CD4-positive, alpha-beta T cell treated with Interleukin-6 for 4 hours (primary cell): ENCODE results near the gene CERS2.
"Not testable (repeated sequence)": the region's sequence is repeated elsewhere in the genome, so short reads cannot be mapped to it uniquely, and the experiment has no call there.

ENCODE experiments used
- DNase-seq: peaks from one replicate; pipeline ENCODE4 v3.0.0-alpha.2; 2020; ENCODE audit warnings: mixed read lengths

Gene CERS2

GRCh38 chr1:150968491-150968890 is 6.1 kb downstream of the CERS2 start:
- DNase-seq: no peak

- DNase-seq: no peak
These were observed 6.7 kb downstream of the CERS2 start for GRCh38 chr1:150967936-150968335.

GRCh38 chr1:150966011-150966410 is 8.6 kb downstream of the CERS2 start:
- no peak for DNase-seq

- DNase-seq: no peak
These were observed 9.0 kb downstream of the CERS2 start for GRCh38 chr1:150965605-150966004.

GRCh38 chr1:150964164-150964489 is 10.5 kb downstream of the CERS2 start:
- no peak for DNase-seq

- DNase-seq: no peak
These were observed 11.1 kb downstream of the CERS2 start for GRCh38 chr1:150963321-150964163.

- no peak for DNase-seq
These were observed 12.9 kb downstream of the CERS2 start for GRCh38 chr1:150961756-150962155.

GRCh38 chr1:150960646-150961045 is 14.0 kb downstream of the CERS2 start:
- DNase-seq: no peak

GRCh38 chr1:150957666-150958065 is 17.0 kb downstream of the CERS2 start:
- no peak for DNase-seq

- DNase-seq: no peak
These were observed 19.4 kb downstream of the CERS2 start for GRCh38 chr1:150955280-150955679.

GRCh38 chr1:150954708-150955107 is 19.9 kb downstream of the CERS2 start:
- DNase-seq: no peak

- no peak for DNase-seq
These were observed 29.8 kb downstream of the CERS2 start for GRCh38 chr1:150944856-150945255.

- DNase-seq: no peak
These were observed 42.9 kb downstream of the CERS2 start for GRCh38 chr1:150931773-150932172.

GRCh38 chr1:150928775-150929174 is 45.9 kb downstream of the CERS2 start:
- not testable (repeated sequence) for DNase-seq

GRCh38 chr1:150928286-150928685 is 46.3 kb downstream of the CERS2 start:
- DNase-seq: no peak

- no peak for DNase-seq
These were observed 47.0 kb downstream of the CERS2 start for GRCh38 chr1:150927624-150928023.

- DNase-seq: peak; percentile 93
These were observed 48.4 kb downstream of the CERS2 start, which contains the start of gene SETDB1 for GRCh38 chr1:150926097-150926741. SETDB1 (plus strand) TSS chr1:150926363; CDS start chr1:150927715, 1,352 bp downstream.

- no peak for DNase-seq
These were observed 49.6 kb downstream of the CERS2 start for GRCh38 chr1:150925080-150925479.

GRCh38 chr1:150922519-150922975 is 52.1 kb downstream of the CERS2 start:
- peak; percentile 84 for DNase-seq

- DNase-seq: no peak
These were observed 57.2 kb downstream of the CERS2 start for GRCh38 chr1:150917387-150917786.
